GDM1 (cell line): ENCODE measurements around the gene PERM1.
A peak's percentile ranks its signal among the peaks of the same experiment; 100 is the strongest.
"Not testable (repeated sequence)": the region's sequence is repeated elsewhere in the genome, so short reads cannot be mapped to it uniquely, and the experiment has no call there.

Source experiments
- DNase-seq: peaks from one replicate; lab custom pipeline; 2025; lab: John Stamatoyannopoulos, UW

PERM1 gene

DNA sequence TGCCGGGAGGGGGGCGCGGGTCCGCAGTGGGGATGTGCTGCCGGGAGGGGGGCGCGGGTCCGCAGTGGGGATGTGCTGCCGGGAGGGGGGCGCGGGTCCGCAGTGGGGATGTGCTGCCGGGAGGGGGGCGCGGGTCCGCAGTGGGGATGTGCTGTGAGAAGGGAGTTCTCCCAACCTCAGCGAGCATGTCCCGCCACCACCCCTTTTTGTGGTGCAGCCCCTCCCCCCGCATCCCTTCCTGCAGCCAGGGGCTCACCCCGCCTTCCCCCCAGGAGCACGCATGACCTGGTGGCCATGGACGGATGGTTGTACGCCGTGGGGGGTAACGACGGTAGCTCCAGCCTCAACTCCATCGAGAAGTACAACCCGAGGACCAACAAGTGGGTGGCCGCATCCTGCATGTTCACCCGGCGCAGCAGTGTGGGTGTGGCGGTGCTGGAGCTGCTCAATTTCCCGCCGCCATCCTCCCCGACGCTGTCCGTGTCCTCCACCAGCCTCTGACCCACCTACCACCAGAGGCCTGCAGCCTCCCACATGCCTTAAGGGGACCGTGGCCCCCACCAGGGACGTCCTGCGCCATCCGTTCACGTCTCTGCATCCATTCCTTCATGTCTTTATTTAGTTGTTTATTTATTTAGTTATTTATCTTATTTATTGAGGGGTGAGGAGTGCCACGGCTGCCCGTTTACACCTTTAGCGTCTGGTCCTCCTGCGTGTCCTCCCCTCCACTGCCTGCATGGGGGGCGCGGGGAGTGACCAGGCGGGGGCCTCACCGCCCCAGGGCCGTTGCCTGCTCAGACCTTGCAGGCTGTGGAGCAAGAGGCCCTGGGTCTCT lies 17.0 kb downstream of the PERM1 start:
- no peak for DNase-seq

GRCh38 chr1:963746-964525 lies 18.0 kb downstream of the PERM1 start:
- no peak for DNase-seq

- DNase-seq = no peak
Measured at GRCh38 chr1:963301-963651, 18.6 kb downstream of the PERM1 start.

GRCh38 chr1:962381-963300 lies 19.3 kb downstream of the PERM1 start:
- DNase-seq = no peak

GRCh38 chr1:961132-961669 lies 20.7 kb downstream of the PERM1 start:
- DNase-seq = no peak

- DNase-seq = peak; percentile 56
Measured at GRCh38 chr1:960363-961131, 21.3 kb downstream of the PERM1 start, which contains the start of gene KLHL17. KLHL17 (plus strand) TSS chr1:960584; CDS start chr1:960694, 110 bp downstream.

- no peak for DNase-seq
Measured at GRCh38 chr1:959731-960362, 22.0 kb downstream of the PERM1 start.

GRCh38 chr1:958823-959730 lies 22.8 kb downstream of the PERM1 start, which contains the start of gene NOC2L:
NOC2L (minus strand) TSS chr1:959256; CDS start chr1:959240, 16 bp downstream.
- peak; percentile 84 for DNase-seq

DNA sequence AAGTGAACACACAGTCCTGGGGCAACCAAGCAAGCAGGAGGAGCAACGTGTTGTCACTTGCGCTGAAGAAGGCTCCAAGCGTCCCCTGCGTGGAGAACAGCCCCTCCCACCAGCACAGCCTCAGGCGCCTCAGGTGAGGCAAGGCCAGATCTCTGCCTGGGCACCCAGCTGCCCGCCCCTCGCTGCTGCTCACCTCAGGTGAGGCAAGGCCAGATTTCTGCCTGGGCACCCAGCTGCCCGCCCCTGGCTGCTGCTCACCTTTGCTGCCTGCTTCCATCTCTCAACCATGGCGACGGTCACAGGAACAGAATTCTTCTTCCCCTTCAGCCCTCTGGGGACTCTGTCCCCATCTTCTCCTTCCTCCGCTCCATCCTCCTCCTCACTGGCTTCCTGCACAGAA lies 25.3 kb downstream of the PERM1 start:
- DNase-seq = no peak

DNA sequence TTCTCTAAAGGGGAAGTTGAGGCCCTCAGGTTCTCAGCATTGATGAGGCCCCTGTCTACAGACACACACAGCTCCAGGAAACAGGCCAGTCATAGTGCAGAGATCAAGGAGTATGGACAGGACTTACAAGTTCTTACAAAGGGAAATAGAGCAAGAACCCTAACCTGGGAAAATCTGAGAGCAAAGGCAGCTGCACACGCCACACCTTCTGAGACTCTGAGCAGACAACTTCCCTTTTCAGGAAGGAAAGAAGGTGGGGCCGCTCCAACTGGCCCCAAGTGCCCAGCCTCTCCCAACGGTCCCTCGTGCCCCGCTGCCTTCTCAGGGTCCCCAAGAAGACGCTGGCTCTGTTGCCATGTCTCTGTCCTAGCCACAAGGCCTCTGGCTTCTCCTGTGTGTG lies 26.4 kb downstream of the PERM1 start:
- DNase-seq = no peak

GRCh38 chr1:954927-955326 lies 27.0 kb downstream of the PERM1 start:
- DNase-seq = no peak

GRCh38 chr1:953524-954320 lies 28.2 kb downstream of the PERM1 start:
- no peak for DNase-seq

GRCh38 chr1:952603-953002 lies 29.3 kb downstream of the PERM1 start:
- DNase-seq = no peak

DNA sequence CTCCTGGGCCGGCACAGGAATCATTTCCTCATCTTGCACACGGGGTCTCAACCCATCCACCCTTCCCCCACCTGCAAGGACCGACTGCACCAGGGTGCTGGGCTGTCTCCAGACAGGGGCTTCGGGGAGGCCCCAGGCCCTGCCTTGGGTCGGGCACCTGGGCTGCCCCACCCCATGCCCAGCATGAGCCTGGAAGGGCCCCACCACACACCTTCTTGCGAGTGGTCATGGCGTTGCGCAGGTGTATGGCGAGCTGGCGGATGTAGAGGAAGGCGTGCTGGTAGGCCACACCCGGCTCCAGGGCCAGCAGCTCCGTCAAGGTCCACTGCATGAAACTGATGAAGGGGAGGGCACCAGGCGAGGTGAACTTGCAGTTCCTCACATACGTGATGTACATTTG lies 29.7 kb downstream of the PERM1 start:
- DNase-seq = no peak

GRCh38 chr1:951364-951763 lies 30.5 kb downstream of the PERM1 start:
- no peak for DNase-seq

DNA sequence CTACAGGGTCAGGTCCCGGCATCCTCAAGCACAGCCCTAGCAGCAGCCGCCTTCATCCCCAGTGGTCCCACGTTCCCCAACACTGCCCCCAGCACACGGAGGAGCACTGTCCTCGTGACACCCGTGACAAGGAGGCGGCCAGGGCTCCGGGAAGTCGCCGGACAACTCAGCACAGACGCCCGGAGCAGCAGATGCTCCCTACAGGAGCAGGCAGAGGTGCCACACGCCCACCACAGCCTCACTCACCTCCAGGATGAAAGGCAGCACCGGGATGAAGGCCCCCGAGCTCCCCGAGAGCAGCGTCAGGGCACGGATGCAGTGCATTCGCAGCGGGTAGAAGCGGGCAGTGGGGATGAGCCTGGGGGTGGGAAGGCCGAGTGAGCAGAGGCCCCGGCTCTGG lies 31.0 kb downstream of the PERM1 start:
- no peak for DNase-seq

DNA sequence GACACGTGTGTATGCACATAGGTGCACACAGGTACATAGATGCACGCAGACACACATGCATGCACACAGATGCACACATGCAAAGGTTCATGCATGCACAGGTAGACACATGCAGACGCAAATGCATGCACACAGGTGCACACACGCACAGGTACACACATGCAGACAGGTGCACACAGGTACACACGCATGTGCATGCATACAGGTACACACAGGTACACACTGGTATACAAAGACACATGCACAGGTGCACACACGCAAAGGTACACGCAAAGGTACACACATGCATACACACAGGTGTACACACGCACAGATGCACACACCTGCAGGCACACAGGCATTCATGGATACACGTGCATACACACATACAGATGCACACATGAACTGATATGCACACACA lies 31.6 kb downstream of the PERM1 start:
- no peak for DNase-seq

- DNase-seq = no peak
Measured at GRCh38 chr1:947958-948357, 33.9 kb downstream of the PERM1 start.

GRCh38 chr1:946811-947210 lies 35.1 kb downstream of the PERM1 start:
- not testable (repeated sequence) for DNase-seq
